Measurements from ENCODE around the gene RHPN2.

GRCh38 chr19:33114312-33114711 lies 49.6 kb upstream of the RHPN2 start:
- no peak for TF ChIP-seq CTCF (IDR thresholded peaks at IDR 0.05)
- no peak for TF ChIP-seq POLR2AphosphoS5 (IDR thresholded peaks at IDR 0.05)
